ENCODE measurements around the gene CTNNA2.

CTNNA2 gene

GRCh38 chr2:80380736-80381135, 867.9 kb downstream of the CTNNA2 start:
- Histone ChIP-seq H3K4me3 (ENCODE audit: low read depth, low read length) (no peak overlapping the region), H3K4me1 (no peaks in the 10 kb centered on the region), H3K27me3 (no peaks in the 10 kb centered on the region), H3K36me3 (no peaks in the 10 kb centered on the region), H3K9me3 (no peaks in the 10 kb centered on the region)
- TF ChIP-seq, protein P1, sequence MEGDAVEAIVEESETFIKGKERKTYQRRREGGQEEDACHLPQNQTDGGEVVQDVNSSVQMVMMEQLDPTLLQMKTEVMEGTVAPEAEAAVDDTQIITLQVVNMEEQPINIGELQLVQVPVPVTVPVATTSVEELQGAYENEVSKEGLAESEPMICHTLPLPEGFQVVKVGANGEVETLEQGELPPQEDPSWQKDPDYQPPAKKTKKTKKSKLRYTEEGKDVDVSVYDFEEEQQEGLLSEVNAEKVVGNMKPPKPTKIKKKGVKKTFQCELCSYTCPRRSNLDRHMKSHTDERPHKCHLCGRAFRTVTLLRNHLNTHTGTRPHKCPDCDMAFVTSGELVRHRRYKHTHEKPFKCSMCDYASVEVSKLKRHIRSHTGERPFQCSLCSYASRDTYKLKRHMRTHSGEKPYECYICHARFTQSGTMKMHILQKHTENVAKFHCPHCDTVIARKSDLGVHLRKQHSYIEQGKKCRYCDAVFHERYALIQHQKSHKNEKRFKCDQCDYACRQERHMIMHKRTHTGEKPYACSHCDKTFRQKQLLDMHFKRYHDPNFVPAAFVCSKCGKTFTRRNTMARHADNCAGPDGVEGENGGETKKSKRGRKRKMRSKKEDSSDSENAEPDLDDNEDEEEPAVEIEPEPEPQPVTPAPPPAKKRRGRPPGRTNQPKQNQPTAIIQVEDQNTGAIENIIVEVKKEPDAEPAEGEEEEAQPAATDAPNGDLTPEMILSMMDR (IDR thresholded peaks at IDR 0.05; ENCODE audit: low read depth, low read length): no peak
- DNase-seq: no peak

GRCh38 chr2:80381666-80382065, 868.8 kb downstream of the CTNNA2 start:
- Histone ChIP-seq H3K27me3 (no peaks in the 10 kb centered on the region), H3K9me3 (no peaks in the 10 kb centered on the region), H3K4me3 (ENCODE audit: low read depth, low read length) (no peak overlapping the region), H3K4me1 (no peaks in the 10 kb centered on the region), H3K36me3 (no peaks in the 10 kb centered on the region)
- TF ChIP-seq, protein P1 (IDR thresholded peaks at IDR 0.05; ENCODE audit: low read depth, low read length): no peak
- DNase-seq: no peak

- peaks cover 4% of the 10 kb centered on the region; the same call in 1 of the 2 replicates for H3K4me1 ChIP-seq
- no peaks in the 10 kb centered on the region for H3K9me3 ChIP-seq
- H3K4me3 ChIP-seq (ENCODE audit: low read depth, low read length): no peak overlapping the region
- H3K27me3 ChIP-seq: no peaks in the 10 kb centered on the region
- TF ChIP-seq, protein P1 (IDR thresholded peaks at IDR 0.05; ENCODE audit: low read depth, low read length): no peak
- H3K36me3 ChIP-seq: no peaks in the 10 kb centered on the region
- no peak for DNase-seq
Observed at GRCh38 chr2:80392441-80392840, 879.6 kb downstream of the CTNNA2 start.

DNA sequence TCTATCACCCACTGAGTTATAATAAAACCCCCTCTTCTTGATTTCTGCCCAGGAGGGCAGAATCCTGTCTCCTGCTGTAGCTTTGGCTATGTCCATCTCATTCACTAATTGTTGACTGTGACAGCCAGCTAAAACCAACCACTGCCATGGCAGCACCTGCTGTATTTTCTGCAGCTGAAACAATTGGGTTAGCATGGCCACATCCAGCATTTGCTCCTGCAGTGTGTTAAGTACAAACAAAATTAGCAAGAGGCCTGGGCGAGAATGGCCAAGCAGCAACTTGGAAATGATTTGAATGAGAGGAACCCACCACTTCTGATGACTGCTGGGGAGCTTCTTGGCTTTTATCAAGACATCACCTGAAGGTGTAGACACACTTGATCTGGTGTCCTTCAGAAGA, 881.1 kb downstream of the CTNNA2 start:
- TF ChIP-seq, protein P1 (IDR thresholded peaks at IDR 0.05; ENCODE audit: low read depth, low read length): no peak
- Histone ChIP-seq H3K4me1 (peaks cover 4% of the 10 kb centered on the region; the same call in 1 of the 2 replicates), H3K4me3 (ENCODE audit: low read depth, low read length) (no peak overlapping the region), H3K9me3 (no peaks in the 10 kb centered on the region), H3K27me3 (no peaks in the 10 kb centered on the region), H3K36me3 (no peaks in the 10 kb centered on the region)
- peak; percentile 29 for DNase-seq

GRCh38 chr2:80395251-80395650, 882.4 kb downstream of the CTNNA2 start:
- Histone ChIP-seq H3K27me3 (no peaks in the 10 kb centered on the region), H3K36me3 (no peaks in the 10 kb centered on the region), H3K9me3 (no peaks in the 10 kb centered on the region), H3K4me3 (ENCODE audit: low read depth, low read length) (no peak overlapping the region), H3K4me1 (peaks cover 8% of the 10 kb centered on the region)
- DNase-seq: no peak
- TF ChIP-seq, protein P1 (IDR thresholded peaks at IDR 0.05; ENCODE audit: low read depth, low read length): no peak

DNA sequence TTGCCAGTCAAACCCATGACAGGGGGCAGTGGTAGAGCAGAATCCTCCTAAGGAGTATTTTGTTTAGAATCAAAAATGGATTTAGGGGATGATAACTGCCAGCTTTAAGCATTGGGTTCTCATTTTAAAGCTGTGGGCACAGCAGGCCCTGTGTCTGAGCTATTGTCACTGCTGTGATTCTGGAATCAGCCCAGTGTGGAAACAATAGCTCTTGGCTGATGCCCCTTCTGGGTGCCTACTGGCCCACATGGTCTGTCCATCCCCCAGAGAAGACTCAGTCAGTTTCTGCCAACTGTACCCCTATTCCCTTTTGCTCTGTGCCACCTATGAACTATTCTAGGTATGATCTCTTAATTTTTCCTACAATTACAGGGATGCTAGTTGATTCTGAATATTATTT, 883.4 kb downstream of the CTNNA2 start:
- DNase-seq: no peak
- H3K9me3 ChIP-seq: no peaks in the 10 kb centered on the region
- no peaks in the 10 kb centered on the region for H3K36me3 ChIP-seq
- peaks cover 13% of the 10 kb centered on the region for H3K4me1 ChIP-seq
- TF ChIP-seq, protein P1 (IDR thresholded peaks at IDR 0.05; ENCODE audit: low read depth, low read length): no peak
- no peak overlapping the region for H3K4me3 ChIP-seq (ENCODE audit: low read depth, low read length)
- H3K27me3 ChIP-seq: no peaks in the 10 kb centered on the region

Data from BE2C (cell line).